Measurements from ENCODE around the gene ZNF444.
"Not testable (repeated sequence)": the region's sequence is repeated elsewhere in the genome, so short reads cannot be mapped to it uniquely, and the experiment has no call there.

ZNF444 gene

GRCh38 chr19:56174550-56174949, 33.5 kb downstream of the ZNF444 start:
- Histone ChIP-seq H3K27ac (ENCODE audit: low read length) (no peak overlapping the region), H3K36me3 (ENCODE audit: insufficient read depth, low read depth, low read length) (no peaks in the 10 kb centered on the region), H3K4me3 (ENCODE audit: low read length) (no peak overlapping the region), H3K9me3 (ENCODE audit: insufficient read depth, low read depth, low read length) (no peaks in the 10 kb centered on the region), H3K4me1 (ENCODE audit: insufficient read depth, low read length) (no peaks in the 10 kb centered on the region), H3K9ac (ENCODE audit: low read depth, low read length) (no peak overlapping the region), H3K27me3 (ENCODE audit: insufficient read depth, low read length) (no peaks in the 10 kb centered on the region; the same call in 1 of the 2 replicates)

GRCh38 chr19:56175861-56176307, 34.8 kb downstream of the ZNF444 start, which contains the start of gene GALP:
Gene GALP (plus strand): TSS chr19:56176008. CDS start chr19:56177109, 1,101 bp downstream.
- H3K9ac ChIP-seq (ENCODE audit: low read depth, low read length); H3K27me3 ChIP-seq (ENCODE audit: insufficient read depth, low read length); H3K4me3 ChIP-seq (ENCODE audit: low read length); H3K27ac ChIP-seq (ENCODE audit: low read length); H3K36me3 ChIP-seq (ENCODE audit: insufficient read depth, low read depth, low read length); H3K9me3 ChIP-seq (ENCODE audit: insufficient read depth, low read depth, low read length); H3K4me1 ChIP-seq (ENCODE audit: insufficient read depth, low read length): not testable (repeated sequence)

GRCh38 chr19:56176310-56176709, 35.2 kb downstream of the ZNF444 start:
- H3K4me3 ChIP-seq (ENCODE audit: low read length); H3K27me3 ChIP-seq (ENCODE audit: insufficient read depth, low read length); H3K36me3 ChIP-seq (ENCODE audit: insufficient read depth, low read depth, low read length); H3K9me3 ChIP-seq (ENCODE audit: insufficient read depth, low read depth, low read length); H3K27ac ChIP-seq (ENCODE audit: low read length); H3K4me1 ChIP-seq (ENCODE audit: insufficient read depth, low read length); H3K9ac ChIP-seq (ENCODE audit: low read depth, low read length): not testable (repeated sequence)

GRCh38 chr19:56176881-56177280, 35.8 kb downstream of the ZNF444 start:
- Histone ChIP-seq H3K4me3 (ENCODE audit: low read length) (no peak overlapping the region), H3K27ac (ENCODE audit: low read length) (no peak overlapping the region), H3K4me1 (ENCODE audit: insufficient read depth, low read length) (no peaks in the 10 kb centered on the region), H3K9me3 (ENCODE audit: insufficient read depth, low read depth, low read length) (no peaks in the 10 kb centered on the region), H3K9ac (ENCODE audit: low read depth, low read length) (no peak overlapping the region), H3K27me3 (ENCODE audit: insufficient read depth, low read length) (no peaks in the 10 kb centered on the region; the same call in 1 of the 2 replicates), H3K36me3 (ENCODE audit: insufficient read depth, low read depth, low read length) (no peaks in the 10 kb centered on the region)

- H3K27ac ChIP-seq (ENCODE audit: low read length): no peak overlapping the region
- H3K9ac ChIP-seq (ENCODE audit: low read depth, low read length): no peak overlapping the region
These were observed 36.6 kb downstream of the ZNF444 start for GRCh38 chr19:56177564-56178243.

GRCh38 chr19:56189785-56190184, 48.7 kb downstream of the ZNF444 start:
- H3K4me3 ChIP-seq (ENCODE audit: low read length): no peak overlapping the region
- H3K9me3 ChIP-seq (ENCODE audit: insufficient read depth, low read depth, low read length): no peaks in the 10 kb centered on the region
- H3K9ac ChIP-seq (ENCODE audit: low read depth, low read length): no peak overlapping the region
- H3K27ac ChIP-seq (ENCODE audit: low read length): no peak overlapping the region
- no peaks in the 10 kb centered on the region for H3K36me3 ChIP-seq (ENCODE audit: insufficient read depth, low read depth, low read length)
- no peaks in the 10 kb centered on the region for H3K27me3 ChIP-seq (ENCODE audit: insufficient read depth, low read length)
- H3K4me1 ChIP-seq (ENCODE audit: insufficient read depth, low read length): no peaks in the 10 kb centered on the region

More at GRCh38 chr19:56177564-56178243, 36.6 kb downstream of the ZNF444 start:
- Histone ChIP-seq H3K4me1 (ENCODE audit: insufficient read depth, low read length) (no peaks in the 10 kb centered on the region), H3K9me3 (ENCODE audit: insufficient read depth, low read depth, low read length) (no peaks in the 10 kb centered on the region), H3K27me3 (ENCODE audit: insufficient read depth, low read length) (no peaks in the 10 kb centered on the region; the same call in 1 of the 2 replicates), H3K4me3 (ENCODE audit: low read length) (no peak overlapping the region), H3K36me3 (ENCODE audit: insufficient read depth, low read depth, low read length) (no peaks in the 10 kb centered on the region)

- no peak overlapping the region for H3K4me3 ChIP-seq (ENCODE audit: low read length)
- no peak overlapping the region for H3K27ac ChIP-seq (ENCODE audit: low read length)
- H3K36me3 ChIP-seq (ENCODE audit: insufficient read depth, low read depth, low read length): no peaks in the 10 kb centered on the region
- no peaks in the 10 kb centered on the region for H3K4me1 ChIP-seq (ENCODE audit: insufficient read depth, low read length)
- H3K9ac ChIP-seq (ENCODE audit: low read depth, low read length): no peak overlapping the region
- H3K27me3 ChIP-seq (ENCODE audit: insufficient read depth, low read length): no peaks in the 10 kb centered on the region
- H3K9me3 ChIP-seq (ENCODE audit: insufficient read depth, low read depth, low read length): no peaks in the 10 kb centered on the region
These were observed 50.0 kb downstream of the ZNF444 start for GRCh38 chr19:56191115-56191514.

GRCh38 chr19:56191711-56192110, 50.6 kb downstream of the ZNF444 start:
- Histone ChIP-seq H3K4me1 (ENCODE audit: insufficient read depth, low read length) (no peaks in the 10 kb centered on the region), H3K4me3 (ENCODE audit: low read length) (no peak overlapping the region), H3K9ac (ENCODE audit: low read depth, low read length) (no peak overlapping the region), H3K9me3 (ENCODE audit: insufficient read depth, low read depth, low read length) (no peaks in the 10 kb centered on the region), H3K36me3 (ENCODE audit: insufficient read depth, low read depth, low read length) (no peaks in the 10 kb centered on the region), H3K27ac (ENCODE audit: low read length) (no peak overlapping the region), H3K27me3 (ENCODE audit: insufficient read depth, low read length) (no peaks in the 10 kb centered on the region)

GRCh38 chr19:56193981-56194640, 53.0 kb downstream of the ZNF444 start:
- Histone ChIP-seq H3K27me3 (ENCODE audit: insufficient read depth, low read length) (no peaks in the 10 kb centered on the region), H3K27ac (ENCODE audit: low read length) (no peak overlapping the region), H3K9me3 (ENCODE audit: insufficient read depth, low read depth, low read length) (no peaks in the 10 kb centered on the region), H3K9ac (ENCODE audit: low read depth, low read length) (no peak overlapping the region), H3K36me3 (ENCODE audit: insufficient read depth, low read depth, low read length) (no peaks in the 10 kb centered on the region), H3K4me1 (ENCODE audit: insufficient read depth, low read length) (no peaks in the 10 kb centered on the region), H3K4me3 (ENCODE audit: low read length) (no peak overlapping the region)

GRCh38 chr19:56197646-56198045, 56.6 kb downstream of the ZNF444 start, which contains the start of gene ZSCAN5B:
Gene ZSCAN5B (minus strand): TSS chr19:56197783. CDS start chr19:56193052, 4,731 bp downstream.
- H3K27me3 ChIP-seq (ENCODE audit: insufficient read depth, low read length); H3K27ac ChIP-seq (ENCODE audit: low read length); H3K4me1 ChIP-seq (ENCODE audit: insufficient read depth, low read length); H3K36me3 ChIP-seq (ENCODE audit: insufficient read depth, low read depth, low read length); H3K9ac ChIP-seq (ENCODE audit: low read depth, low read length); H3K9me3 ChIP-seq (ENCODE audit: insufficient read depth, low read depth, low read length); H3K4me3 ChIP-seq (ENCODE audit: low read length): not testable (repeated sequence)

- H3K27me3 ChIP-seq (ENCODE audit: insufficient read depth, low read length): no peaks in the 10 kb centered on the region
These were observed 58.6 kb downstream of the ZNF444 start for GRCh38 chr19:56199687-56200086.

GRCh38 chr19:56201973-56202372, 60.9 kb downstream of the ZNF444 start, which contains the start of gene ZSCAN5C:
Gene ZSCAN5C (plus strand): TSS chr19:56202273. CDS start chr19:56205914, 3,641 bp downstream.
- no peaks in the 10 kb centered on the region for H3K27me3 ChIP-seq (ENCODE audit: insufficient read depth, low read length)

More at GRCh38 chr19:56199687-56200086, 58.6 kb downstream of the ZNF444 start:
- no peak overlapping the region for H3K27ac ChIP-seq (ENCODE audit: low read length)
- H3K9ac ChIP-seq (ENCODE audit: low read depth, low read length): no peak overlapping the region
- H3K4me1 ChIP-seq (ENCODE audit: insufficient read depth, low read length): no peaks in the 10 kb centered on the region
- H3K36me3 ChIP-seq (ENCODE audit: insufficient read depth, low read depth, low read length): no peaks in the 10 kb centered on the region
- H3K4me3 ChIP-seq (ENCODE audit: low read length): no peak overlapping the region
- no peaks in the 10 kb centered on the region for H3K9me3 ChIP-seq (ENCODE audit: insufficient read depth, low read depth, low read length)

More at GRCh38 chr19:56201973-56202372, 60.9 kb downstream of the ZNF444 start, which contains the start of gene ZSCAN5C:
- Histone ChIP-seq H3K27ac (ENCODE audit: low read length) (no peak within 1 kb of the TSS), H3K36me3 (ENCODE audit: insufficient read depth, low read depth, low read length) (no peaks in the 10 kb centered on the region), H3K9ac (ENCODE audit: low read depth, low read length) (no peak within 1 kb of the TSS), H3K4me3 (ENCODE audit: low read length) (no peak within 1 kb of the TSS), H3K9me3 (ENCODE audit: insufficient read depth, low read depth, low read length) (no peaks in the 10 kb centered on the region), H3K4me1 (ENCODE audit: insufficient read depth, low read length) (no peaks in the 10 kb centered on the region)
